ENCODE measurements around the gene CNTN4. TPM values are rescaled to one million over a fixed set of nuclear protein-coding genes. Genes with fewer than 3 reads are reported as not detected.

Gene CNTN4
- total RNA-seq, 1 experiment from 2014 or later: 1.6 TPM

- no CpG with 5 or more reads among the region's 3 CpGs for WGBS (ENCODE audit: extremely low coverage, insufficient read length, low lambda C conversion rate)
- Histone ChIP-seq H2BK12ac (ENCODE audit: insufficient read length, low read depth, low read length) (no peak overlapping the region), H3K23ac (ENCODE audit: insufficient read length, low read depth, low read length) (no peak overlapping the region), H4K91ac (ENCODE audit: insufficient read length, low read depth, low read length) (no peak overlapping the region), H2BK20ac (ENCODE audit: low read depth, low read length, poor library complexity, severe bottlenecking) (no peak overlapping the region), H2BK120ac (ENCODE audit: low read depth, low read length, poor library complexity, severe bottlenecking) (no peak overlapping the region), H3K9me3 (ENCODE audit: control insufficient read depth, low read depth, low read length) (no peaks in the 10 kb centered on the region), H3K27me3 (ENCODE audit: insufficient read depth, low read length) (no peaks in the 10 kb centered on the region), H3K79me1 (ENCODE audit: insufficient read depth, low read depth, low read length, poor library complexity, severe bottlenecking) (no peaks in the 10 kb centered on the region), H3K4ac (ENCODE audit: low read depth, low read length) (no peak overlapping the region), H4K5ac (ENCODE audit: insufficient read length, low read depth, low read length) (no peak overlapping the region), H4K20me1 (ENCODE audit: control insufficient read depth, insufficient read depth, insufficient read length) (no peaks in the 10 kb centered on the region), H2BK15ac (ENCODE audit: low read depth, low read length) (no peak overlapping the region), H3K14ac (ENCODE audit: insufficient read depth, low read length) (no peak overlapping the region), H2AK5ac (ENCODE audit: insufficient read length, low read length) (no peak overlapping the region), H3K79me2 (ENCODE audit: insufficient read depth, low read length) (no peaks in the 10 kb centered on the region), H3T11ph (ENCODE audit: low read length) (no peak overlapping the region), H2AFZ (ENCODE audit: low read length) (no peak overlapping the region), H3K23me2 (ENCODE audit: insufficient read length, low read depth, low read length, poor library complexity, severe bottlenecking) (no peaks in the 10 kb centered on the region), H3K18ac (ENCODE audit: insufficient read length, low read depth, low read length) (no peak overlapping the region), H4K8ac (replicated peaks; ENCODE audit: insufficient read length, low read depth, low read length) (no peak overlapping the region), H3K9ac (ENCODE audit: extremely low read depth, insufficient read length, low read length) (no peak overlapping the region), H3K27ac (ENCODE audit: insufficient read length, low read depth, low read length) (no peak overlapping the region), H3K56ac (ENCODE audit: insufficient read length, low read depth, low read length) (no peak overlapping the region), H2BK5ac (ENCODE audit: insufficient read length, low read length) (no peak overlapping the region), H3K4me1 (ENCODE audit: insufficient read depth, low read length) (no peaks in the 10 kb centered on the region), H3K4me2 (ENCODE audit: insufficient read depth, insufficient read length, low read length) (no peak overlapping the region)
- H3K36me3 Mint-ChIP-seq (ENCODE audit: insufficient read depth in 1 of 3, low read depth in 3 of 3): no peaks in the 10 kb centered on the region
- no peak overlapping the region for H3K4me3 Mint-ChIP-seq
- no peak for TF ChIP-seq CTCF (conservative IDR thresholded peaks at IDR 0.05)
- no peaks in the 10 kb centered on the region for H3K4me1 Mint-ChIP-seq
- DNase-seq: no peak
- no peaks in the 10 kb centered on the region; a peak in 1 of 5 replicates for H3K9me3 Mint-ChIP-seq
- H3K27me3 Mint-ChIP-seq (ENCODE audit: low read depth): no peaks in the 10 kb centered on the region
- no peak overlapping the region for H3K27ac Mint-ChIP-seq
Measured at GRCh38 chr3:2543247-2543646, 444.6 kb downstream of the CNTN4 start.

Data from H9 (cell line).